ENCODE data around the gene SEMA4D.

SEMA4D gene

GRCh38 chr9:89404074-89404473 is 93.8 kb downstream of the SEMA4D start:
- no peak overlapping the region for H3K27ac ChIP-seq
- TF ChIP-seq, protein P1, sequence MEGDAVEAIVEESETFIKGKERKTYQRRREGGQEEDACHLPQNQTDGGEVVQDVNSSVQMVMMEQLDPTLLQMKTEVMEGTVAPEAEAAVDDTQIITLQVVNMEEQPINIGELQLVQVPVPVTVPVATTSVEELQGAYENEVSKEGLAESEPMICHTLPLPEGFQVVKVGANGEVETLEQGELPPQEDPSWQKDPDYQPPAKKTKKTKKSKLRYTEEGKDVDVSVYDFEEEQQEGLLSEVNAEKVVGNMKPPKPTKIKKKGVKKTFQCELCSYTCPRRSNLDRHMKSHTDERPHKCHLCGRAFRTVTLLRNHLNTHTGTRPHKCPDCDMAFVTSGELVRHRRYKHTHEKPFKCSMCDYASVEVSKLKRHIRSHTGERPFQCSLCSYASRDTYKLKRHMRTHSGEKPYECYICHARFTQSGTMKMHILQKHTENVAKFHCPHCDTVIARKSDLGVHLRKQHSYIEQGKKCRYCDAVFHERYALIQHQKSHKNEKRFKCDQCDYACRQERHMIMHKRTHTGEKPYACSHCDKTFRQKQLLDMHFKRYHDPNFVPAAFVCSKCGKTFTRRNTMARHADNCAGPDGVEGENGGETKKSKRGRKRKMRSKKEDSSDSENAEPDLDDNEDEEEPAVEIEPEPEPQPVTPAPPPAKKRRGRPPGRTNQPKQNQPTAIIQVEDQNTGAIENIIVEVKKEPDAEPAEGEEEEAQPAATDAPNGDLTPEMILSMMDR (conservative IDR thresholded peaks at IDR 0.05): no peak

GRCh38 chr9:89402695-89403427 is 95.1 kb downstream of the SEMA4D start:
- TF ChIP-seq, protein P1 (conservative IDR thresholded peaks at IDR 0.05): no peak
- H3K27ac ChIP-seq: no peak overlapping the region

- TF ChIP-seq, protein P1 (conservative IDR thresholded peaks at IDR 0.05): no peak
- no peak overlapping the region for H3K27ac ChIP-seq
Measured at GRCh38 chr9:89400403-89401116, 97.4 kb downstream of the SEMA4D start.

- H3K27ac ChIP-seq: no peak overlapping the region
- TF ChIP-seq, protein P1 (conservative IDR thresholded peaks at IDR 0.05): no peak
Measured at GRCh38 chr9:89398621-89399020, 99.3 kb downstream of the SEMA4D start.

DNA sequence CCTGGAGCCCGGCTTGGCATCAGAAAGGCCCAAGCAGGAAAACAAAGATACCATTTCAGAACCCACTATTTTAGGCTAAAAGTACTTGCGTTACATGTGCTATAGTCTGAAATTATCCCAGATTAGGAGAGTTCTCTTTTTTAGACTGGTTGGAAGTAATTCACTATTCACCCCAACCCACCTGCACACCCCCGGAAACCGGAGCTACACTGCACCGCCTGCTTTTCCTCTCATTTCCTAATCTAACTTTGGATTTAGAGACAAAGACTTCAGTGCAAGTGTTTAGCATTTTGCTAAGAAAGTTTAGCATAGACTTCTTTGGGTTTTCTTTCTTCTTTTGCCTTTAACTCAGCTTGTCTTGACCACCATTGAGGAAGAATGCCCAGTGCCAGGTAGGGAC is 100.4 kb downstream of the SEMA4D start:
- TF ChIP-seq, protein P1 (conservative IDR thresholded peaks at IDR 0.05): no peak
- no peak overlapping the region for H3K27ac ChIP-seq

- no peak overlapping the region for H3K27ac ChIP-seq
- TF ChIP-seq, protein P1 (conservative IDR thresholded peaks at IDR 0.05): no peak
Measured at GRCh38 chr9:89395931-89396710, 101.8 kb downstream of the SEMA4D start.

- H3K27ac ChIP-seq: no peak overlapping the region
- TF ChIP-seq, protein P1 (conservative IDR thresholded peaks at IDR 0.05): no peak
Measured at GRCh38 chr9:89394412-89394811, 103.5 kb downstream of the SEMA4D start.

All from VCaP (cell line).